OCI-M2 (cell line): ENCODE measurements around the gene ZNF836.
"Not testable (repeated sequence)": the region's sequence is repeated elsewhere in the genome, so short reads cannot be mapped to it uniquely, and the experiment has no call there.

Experiments used
- DNase-seq: peaks from one replicate; lab custom pipeline; 2025; ENCODE audit not compliant: unreplicated experiment; lab: John Stamatoyannopoulos, UW

The ZNF836 gene

GRCh38 chr19:52171321-52172169, at the start of gene ZNF836:
Gene ZNF836, minus strand, starts transcription at chr19:52171621. Its CDS starts 3,549 bp downstream, at chr19:52168072.
- DNase-seq = peak; percentile 77

- DNase-seq = no peak
Measured at GRCh38 chr19:52221031-52221430, 49.6 kb upstream of the ZNF836 start.

GRCh38 chr19:52219611-52220010, 48.2 kb upstream of the ZNF836 start:
- DNase-seq = no peak

- DNase-seq = no peak
Measured at GRCh38 chr19:52217576-52217975, 46.2 kb upstream of the ZNF836 start.

GRCh38 chr19:52216401-52216800, 45.0 kb upstream of the ZNF836 start:
- DNase-seq = no peak

GRCh38 chr19:52214241-52214640, 42.8 kb upstream of the ZNF836 start:
- no peak for DNase-seq

GRCh38 chr19:52212572-52213255, 41.3 kb upstream of the ZNF836 start:
- no peak for DNase-seq

- no peak for DNase-seq
Measured at GRCh38 chr19:52211926-52212571, 40.6 kb upstream of the ZNF836 start.

- no peak for DNase-seq
Measured at GRCh38 chr19:52211203-52211602, 39.8 kb upstream of the ZNF836 start.

- no peak for DNase-seq
Measured at GRCh38 chr19:52206481-52206880, 35.1 kb upstream of the ZNF836 start.

- DNase-seq = not testable (repeated sequence)
Measured at GRCh38 chr19:52200755-52201391, 29.5 kb upstream of the ZNF836 start.

GRCh38 chr19:52200044-52200443, 28.6 kb upstream of the ZNF836 start:
- DNase-seq = no peak

GRCh38 chr19:52198678-52199077, 27.3 kb upstream of the ZNF836 start:
- DNase-seq = no peak

- DNase-seq = no peak
Measured at GRCh38 chr19:52197964-52198363, 26.5 kb upstream of the ZNF836 start.

GRCh38 chr19:52196256-52196967, 25.0 kb upstream of the ZNF836 start:
- DNase-seq = no peak

- no peak for DNase-seq
Measured at GRCh38 chr19:52191951-52192350, 20.5 kb upstream of the ZNF836 start.

- no peak for DNase-seq
Measured at GRCh38 chr19:52191389-52191788, 20.0 kb upstream of the ZNF836 start.

- no peak for DNase-seq
Measured at GRCh38 chr19:52190487-52191293, 19.3 kb upstream of the ZNF836 start.

GRCh38 chr19:52189735-52190486, 18.5 kb upstream of the ZNF836 start, which contains the start of gene PPP2R1A:
Gene PPP2R1A, plus strand, starts transcription at chr19:52190052. Its CDS starts 45 bp downstream, at chr19:52190097.
- DNase-seq = peak; percentile 98
